HG03520 (cell line): ENCODE measurements around the gene RENBP.

Experiments
- ATAC-seq: cut with Tn5 transposase; IDR thresholded peaks from one replicate; pipeline ENCODE4 v1.9.1; 2021; ENCODE audit warnings: mild to moderate bottlenecking, moderate library complexity; ENCODE audit not compliant: unreplicated experiment

RENBP gene

GRCh38 chrX:153934762-153935325, 9.6 kb downstream of the RENBP start, which contains the start of gene NAA10:
TSS of gene NAA10 (minus strand) at chrX:153935037. CDS start at chrX:153934904, 133 bp downstream.
- ATAC-seq = peak; percentile 79

GRCh38 chrX:153934148-153934761, 10.2 kb downstream of the RENBP start:
- peak; percentile 3 for ATAC-seq

GRCh38 chrX:153933748-153934147, 10.7 kb downstream of the RENBP start:
- no peak for ATAC-seq

GRCh38 chrX:153932220-153932915, 12.1 kb downstream of the RENBP start:
- ATAC-seq = no peak

- ATAC-seq = no peak
Observed at GRCh38 chrX:153931748-153932147, 12.7 kb downstream of the RENBP start.

GRCh38 chrX:153931151-153931550, 13.3 kb downstream of the RENBP start:
- no peak for ATAC-seq

DNA sequence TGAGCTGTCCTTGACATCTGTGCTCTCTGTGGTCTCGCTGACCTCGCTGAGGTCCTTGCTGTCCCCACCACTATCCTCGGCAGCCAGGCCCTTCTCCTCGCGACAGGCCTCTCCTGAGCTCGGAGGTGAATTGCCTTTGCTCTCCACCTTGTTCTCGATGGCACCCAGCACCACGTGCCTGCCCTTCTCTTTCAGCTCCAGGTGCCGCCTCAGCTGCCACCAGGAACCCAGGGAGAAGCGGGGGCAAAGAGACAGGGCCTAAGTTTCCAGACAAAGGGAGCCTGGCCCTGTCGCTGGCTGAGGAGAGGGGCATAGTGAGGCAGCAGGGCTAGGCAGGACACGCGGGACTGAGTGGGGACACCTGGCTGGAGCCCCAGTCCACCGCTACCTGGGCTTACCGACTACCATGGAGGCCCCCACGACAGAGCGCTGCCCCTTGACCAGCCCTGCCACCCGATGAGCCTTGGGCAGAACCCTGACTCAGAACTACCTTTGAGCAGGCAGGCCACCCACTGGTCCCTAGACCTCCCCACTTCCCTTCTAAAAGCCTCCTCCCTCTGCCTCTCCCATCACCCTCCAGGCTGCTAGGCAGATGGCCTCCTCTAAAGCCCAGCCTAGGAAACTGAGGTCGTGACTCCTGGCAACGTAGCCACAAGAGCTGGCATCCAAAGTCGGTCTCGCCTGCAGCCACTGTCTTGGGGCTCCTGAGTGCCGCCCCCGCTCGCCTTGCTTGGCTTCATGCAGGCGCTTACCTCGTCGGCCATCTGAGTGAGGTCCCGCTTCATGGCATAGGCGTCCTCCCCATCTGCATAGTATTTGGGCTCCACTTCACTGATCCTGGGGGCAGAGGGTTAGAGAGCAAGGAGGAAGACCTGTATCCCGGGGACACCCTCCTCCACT, 14.2 kb downstream of the RENBP start:
- ATAC-seq = no peak

- ATAC-seq = no peak
Observed at GRCh38 chrX:153929576-153929975, 14.9 kb downstream of the RENBP start.

GRCh38 chrX:153928846-153929245, 15.6 kb downstream of the RENBP start:
- no peak for ATAC-seq

DNA sequence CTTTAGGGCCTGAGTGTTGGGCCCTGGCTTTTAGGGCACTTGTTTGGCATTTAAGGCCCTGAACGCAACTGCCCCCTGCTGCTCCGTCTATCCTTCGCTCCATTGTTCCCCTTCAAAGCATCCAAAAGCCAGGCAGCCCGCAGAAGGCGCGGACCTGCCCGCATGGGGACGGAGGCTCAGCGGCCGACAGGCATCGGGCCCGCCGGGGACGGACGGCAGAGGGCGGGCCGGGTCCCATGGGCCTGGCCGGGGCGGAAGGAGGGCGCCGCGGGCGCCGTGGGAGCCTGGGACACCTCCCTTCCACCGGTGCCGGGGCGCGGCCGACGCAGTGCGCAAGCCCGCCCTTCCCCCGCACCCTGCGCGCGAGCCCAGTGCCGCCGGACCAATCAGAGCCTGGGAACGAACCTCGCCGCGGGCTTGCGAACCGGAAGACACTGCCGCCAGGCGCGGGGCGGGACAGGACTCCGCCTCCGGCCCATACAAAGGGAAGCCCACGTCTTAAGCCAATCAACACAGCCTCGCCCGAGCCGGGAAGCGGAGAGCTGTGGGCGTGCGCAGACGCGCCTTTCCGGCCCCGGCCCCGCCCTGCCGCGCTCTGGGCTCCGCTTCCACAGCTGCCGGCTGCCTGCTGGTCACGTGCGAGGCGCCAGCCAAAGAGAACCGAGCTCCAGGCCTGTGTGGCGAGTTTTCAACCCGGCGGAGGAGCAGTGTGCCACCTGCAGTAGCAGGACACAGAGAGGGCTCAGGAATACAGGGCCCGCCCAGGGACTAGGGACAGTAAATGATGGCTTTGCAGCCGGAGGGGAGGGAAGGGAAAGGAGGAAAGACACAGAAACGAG, 16.3 kb downstream of the RENBP start:
- ATAC-seq = peak; percentile 82

GRCh38 chrX:153927672-153927921, 16.8 kb downstream of the RENBP start:
- ATAC-seq = no peak

GRCh38 chrX:153926858-153927671, 17.4 kb downstream of the RENBP start:
- peak; percentile 36 for ATAC-seq

DNA sequence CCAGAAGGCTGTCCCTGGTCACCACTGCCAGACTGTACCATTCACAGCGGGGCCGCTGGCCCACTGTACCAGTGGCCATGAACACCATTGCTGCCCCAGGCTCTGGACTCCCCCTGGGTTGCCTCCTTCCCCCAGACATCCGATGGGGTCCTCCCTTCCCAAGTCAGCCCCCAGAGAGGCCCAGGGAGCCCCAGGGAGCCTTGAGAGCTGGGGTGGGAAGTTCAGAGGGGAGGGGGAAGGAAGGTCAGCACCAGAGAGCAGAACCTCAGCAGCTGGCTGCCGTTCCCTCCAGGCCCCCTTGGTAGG, 17.9 kb downstream of the RENBP start:
- ATAC-seq = no peak

GRCh38 chrX:153925739-153926551, 18.5 kb downstream of the RENBP start, which contains the start of gene ARHGAP4:
TSS of gene ARHGAP4 (minus strand) at chrX:153926264. CDS start at chrX:153926202, 62 bp downstream.
- ATAC-seq = no peak

GRCh38 chrX:153925387-153925738, 19.1 kb downstream of the RENBP start:
- ATAC-seq = no peak

DNA sequence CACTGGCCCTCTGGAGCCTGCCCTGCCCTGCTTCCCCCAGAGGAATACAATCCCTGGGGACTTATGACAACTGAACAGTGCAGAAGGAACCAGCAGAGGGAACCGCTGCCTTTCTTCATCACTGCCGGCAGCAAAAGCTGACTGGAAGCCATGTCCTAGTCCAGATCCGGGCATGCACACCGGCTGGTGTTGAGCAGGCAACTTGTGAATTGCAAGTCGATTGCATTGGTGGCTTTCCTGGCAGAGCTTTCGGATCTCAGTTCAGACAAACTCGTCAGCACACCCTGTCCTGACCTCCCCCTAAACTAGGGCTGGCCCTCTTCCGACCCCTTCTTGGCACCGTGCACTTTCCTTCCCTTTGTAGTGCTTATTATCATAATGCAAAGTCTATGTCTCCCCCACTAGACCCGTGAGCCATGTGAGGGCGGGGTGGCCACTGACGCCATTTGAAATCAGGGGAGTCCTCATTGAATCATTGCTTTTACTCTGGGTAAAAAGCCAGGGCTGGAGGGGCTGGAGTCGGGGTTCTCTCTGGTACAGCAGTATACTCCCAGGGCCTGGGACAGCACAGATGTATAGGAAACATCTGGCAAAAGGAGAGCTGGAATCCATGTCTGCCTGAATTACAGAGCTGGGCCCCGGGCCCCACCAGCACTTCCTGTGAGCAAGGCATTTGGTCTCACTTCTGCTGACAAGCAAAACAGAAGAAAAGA, 20.1 kb downstream of the RENBP start:
- ATAC-seq = no peak

- ATAC-seq = no peak
Observed at GRCh38 chrX:153922932-153923857, 21.2 kb downstream of the RENBP start.
